ENCODE results near the gene FBN2.

FBN2 gene

DNA sequence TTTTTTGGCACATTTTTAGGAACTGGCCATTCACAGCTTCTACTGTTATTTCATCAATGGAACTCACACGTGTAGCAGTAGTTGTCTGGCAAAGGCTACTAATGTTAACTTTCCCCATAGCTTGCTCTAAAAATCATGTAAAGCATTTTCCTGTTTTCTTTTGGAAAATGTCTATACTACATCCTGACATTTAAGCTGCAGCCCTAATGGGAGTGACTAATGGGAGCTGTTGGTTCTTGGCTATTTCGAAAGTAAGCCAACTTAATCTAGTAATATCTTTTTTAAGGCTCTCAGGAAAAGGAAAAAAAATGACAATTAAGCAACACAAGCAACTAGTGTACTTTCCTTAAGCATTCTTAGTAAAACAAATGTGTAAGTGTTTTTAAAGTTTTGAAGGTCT, 285.3 kb downstream of the FBN2 start:
- DNase-seq (ENCODE audit: low read depth in 2 of 2), result no peak

DNA sequence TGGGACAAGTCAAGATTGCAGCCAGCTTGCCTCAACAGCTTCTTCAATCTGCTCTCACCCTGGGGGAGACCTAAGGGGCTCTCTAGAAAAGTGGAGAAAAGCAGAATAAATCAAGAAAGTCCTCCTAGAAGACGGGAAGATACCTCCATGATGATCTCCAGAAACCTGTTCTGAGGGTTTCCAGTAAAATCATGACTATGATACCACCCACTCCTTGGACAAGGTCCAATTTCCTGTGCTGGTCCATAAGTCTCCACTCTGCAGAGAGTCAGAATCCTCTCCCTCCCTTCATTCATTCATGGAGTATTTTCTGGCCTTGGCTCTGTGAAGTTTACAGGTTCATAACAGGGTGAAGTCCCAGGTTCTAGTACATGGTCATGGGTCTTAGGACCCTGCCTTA, 285.8 kb downstream of the FBN2 start:
- DNase-seq (ENCODE audit: low read depth in 2 of 2), result no peak

GRCh38 chr5:128245974-128246373, 292.1 kb downstream of the FBN2 start:
- DNase-seq (ENCODE audit: low read depth in 2 of 2), result no peak

- no peak for DNase-seq (ENCODE audit: low read depth in 2 of 2)
Measured at GRCh38 chr5:128243958-128244582, 294.0 kb downstream of the FBN2 start.

- DNase-seq (ENCODE audit: low read depth in 2 of 2), result no peak
Measured at GRCh38 chr5:128241051-128241695, 296.9 kb downstream of the FBN2 start.

- no peak for DNase-seq (ENCODE audit: low read depth in 2 of 2)
Measured at GRCh38 chr5:128237546-128237945, 300.5 kb downstream of the FBN2 start.

- no peak for DNase-seq (ENCODE audit: low read depth in 2 of 2)
Measured at GRCh38 chr5:128237000-128237399, 301.0 kb downstream of the FBN2 start.

DNA sequence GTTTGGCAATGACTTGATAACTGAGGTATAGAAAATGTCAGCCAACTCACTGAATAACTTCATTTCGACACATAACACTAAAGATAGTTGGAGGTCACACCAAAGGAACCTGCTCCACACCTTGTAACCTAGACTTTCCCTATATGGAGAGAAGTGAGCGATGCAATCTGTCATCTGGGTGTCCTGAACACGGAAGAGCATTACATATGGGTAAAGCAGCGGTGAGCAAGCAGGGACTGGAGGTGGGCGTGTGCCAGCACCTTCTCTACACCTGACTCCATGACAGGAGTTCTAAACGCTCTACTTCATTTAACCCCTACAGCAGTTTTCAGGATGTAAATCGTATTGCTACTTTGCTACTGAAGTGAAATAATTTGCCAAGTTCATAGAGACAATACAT, 301.7 kb downstream of the FBN2 start:
- DNase-seq (ENCODE audit: low read depth in 2 of 2), result no peak

DNA sequence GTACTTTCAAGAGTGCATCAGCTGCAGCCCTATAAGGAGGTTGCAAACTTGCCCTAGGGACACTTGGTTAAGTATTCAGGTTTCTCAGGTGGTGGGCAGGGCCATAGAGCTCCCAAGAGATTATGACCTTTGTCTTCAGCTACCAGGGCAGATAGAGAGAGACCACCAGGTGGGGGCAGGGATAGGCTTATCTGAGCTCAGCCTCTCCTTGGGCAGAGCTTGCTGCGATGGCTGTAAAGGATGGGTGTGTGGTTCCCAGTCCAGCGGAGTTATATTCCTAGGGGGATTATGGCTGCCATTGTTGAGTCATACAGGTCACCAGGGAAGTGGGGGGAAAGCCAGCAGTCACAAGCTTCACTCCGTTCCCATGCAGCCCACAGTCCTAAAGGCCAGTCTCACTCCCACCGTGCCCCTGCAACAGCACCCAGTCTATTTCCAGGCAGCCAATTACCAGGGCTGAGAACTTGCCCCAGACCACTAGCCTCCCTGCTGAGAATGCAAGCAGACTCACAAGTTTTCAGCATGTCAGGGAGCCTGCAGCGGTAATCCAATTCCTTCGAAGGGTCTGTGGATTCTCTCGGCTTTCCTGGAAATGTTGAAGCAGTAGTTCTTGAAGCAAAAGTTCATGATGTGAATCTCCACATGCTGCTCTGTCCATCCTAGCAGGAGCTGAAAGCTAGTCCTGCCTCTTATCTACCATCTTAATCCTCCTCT, 303.0 kb downstream of the FBN2 start:
- no peak for DNase-seq (ENCODE audit: low read depth in 2 of 2)

DNA sequence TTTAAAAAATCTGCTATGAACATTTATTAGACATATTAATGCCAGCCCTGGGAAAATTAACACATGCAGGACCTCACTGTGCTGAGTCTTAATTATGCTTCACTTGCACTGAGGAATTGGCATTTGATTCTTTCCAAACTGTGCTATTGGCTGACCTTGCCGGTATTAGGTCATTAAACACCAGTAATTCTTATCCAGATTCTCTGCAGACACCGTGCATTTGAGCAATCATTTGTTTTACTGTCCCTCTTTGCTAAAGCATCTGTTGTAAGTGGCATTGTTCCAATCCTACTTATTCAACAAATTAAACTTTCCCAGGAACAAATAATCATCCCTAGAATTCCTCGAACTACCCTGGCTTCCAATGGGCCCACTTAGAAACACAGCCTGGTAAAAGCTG, 309.5 kb downstream of the FBN2 start:
- DNase-seq (ENCODE audit: low read depth in 2 of 2), result no peak

- DNase-seq (ENCODE audit: low read depth in 2 of 2), result no peak
Measured at GRCh38 chr5:128228008-128228407, 310.0 kb downstream of the FBN2 start.

- no peak for DNase-seq (ENCODE audit: low read depth in 2 of 2)
Measured at GRCh38 chr5:128225245-128226030, 312.6 kb downstream of the FBN2 start.

DNA sequence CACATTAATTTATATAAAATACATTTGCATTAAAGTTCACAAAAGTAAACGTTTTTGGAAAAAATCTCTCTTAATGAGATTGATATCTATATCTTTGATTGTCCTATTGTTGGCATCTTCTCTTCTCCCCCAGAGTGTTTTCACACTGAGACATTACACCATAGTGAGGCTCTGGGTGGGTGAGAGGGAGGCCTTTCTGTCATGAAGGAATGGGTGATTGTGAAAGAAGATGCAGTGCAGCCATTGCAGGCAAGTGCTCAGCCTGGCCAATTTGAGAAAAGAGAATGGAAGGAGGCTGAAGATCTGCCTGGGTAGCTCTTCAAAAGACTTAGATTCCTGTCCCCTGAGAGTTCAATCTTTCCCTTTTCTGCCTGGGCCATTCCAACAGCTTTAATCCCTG, 313.7 kb downstream of the FBN2 start:
- DNase-seq (ENCODE audit: low read depth in 2 of 2), result no peak

- no peak for DNase-seq (ENCODE audit: low read depth in 2 of 2)
Measured at GRCh38 chr5:128220841-128221240, 317.2 kb downstream of the FBN2 start.

DNA sequence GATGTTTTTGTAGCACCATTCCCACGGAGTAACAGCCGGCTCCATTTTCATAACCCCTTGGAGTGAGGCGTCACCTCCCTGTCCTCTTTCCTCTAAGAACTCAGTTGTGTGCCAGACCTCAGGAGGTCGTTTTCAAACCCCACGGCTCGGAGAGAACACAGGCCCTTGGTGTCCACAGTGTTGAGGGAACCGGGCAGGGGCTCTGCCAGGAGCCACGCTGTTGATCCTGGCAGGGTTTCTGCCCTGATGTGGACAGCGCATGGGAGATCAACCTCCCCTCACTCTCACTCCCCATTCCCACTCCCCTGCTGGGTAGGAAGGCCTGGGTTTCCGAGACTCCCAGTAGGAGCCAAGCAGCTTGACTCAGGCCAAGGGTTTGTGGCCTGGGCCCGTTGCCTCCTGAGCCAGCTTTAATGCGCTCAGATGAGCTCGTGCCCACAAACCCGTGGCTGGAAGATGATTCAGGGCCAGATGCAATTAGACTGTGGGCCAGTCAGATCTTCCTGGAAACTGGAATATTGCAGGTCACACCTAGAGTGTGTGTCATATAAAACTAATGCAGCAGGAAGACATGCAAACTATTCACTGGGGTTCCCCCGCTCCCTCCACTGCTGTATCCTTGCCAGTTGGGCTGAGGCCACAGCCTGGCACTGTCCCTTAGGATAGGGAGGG, 321.0 kb downstream of the FBN2 start:
- DNase-seq (ENCODE audit: low read depth in 2 of 2), result no peak

DNA sequence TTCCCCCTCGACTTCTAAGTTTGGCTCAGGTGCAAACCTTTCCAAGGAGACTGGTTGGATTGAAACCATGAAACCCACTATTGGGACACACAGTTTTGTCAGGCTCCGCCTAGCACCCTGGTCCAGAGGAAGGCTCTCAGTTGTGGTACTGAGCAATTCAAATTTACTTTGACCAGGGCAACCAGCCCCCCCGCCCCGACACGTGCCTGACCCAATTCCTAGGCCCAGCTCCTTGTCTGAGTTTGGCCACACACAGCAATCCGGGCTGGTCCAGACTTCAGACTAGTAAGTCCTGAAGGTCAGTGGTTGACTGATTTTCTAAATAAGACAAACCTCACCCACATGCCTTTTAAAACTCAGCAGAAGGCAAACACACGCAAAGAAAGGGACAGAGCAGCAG, 321.8 kb downstream of the FBN2 start:
- no peak for DNase-seq (ENCODE audit: low read depth in 2 of 2)

- no peak for DNase-seq (ENCODE audit: low read depth in 2 of 2)
Measured at GRCh38 chr5:128213833-128214232, 324.2 kb downstream of the FBN2 start.

GRCh38 chr5:128213340-128213739, 324.7 kb downstream of the FBN2 start:
- no peak for DNase-seq (ENCODE audit: low read depth in 2 of 2)

GRCh38 chr5:128212191-128212806, 325.7 kb downstream of the FBN2 start:
- no peak for DNase-seq (ENCODE audit: low read depth in 2 of 2)

- DNase-seq (ENCODE audit: low read depth in 2 of 2), result no peak
Measured at GRCh38 chr5:128208436-128208835, 329.6 kb downstream of the FBN2 start.
